Keratinocyte (primary cell): Measurements from ENCODE around the gene PROSER1.

ENCODE experiments used
- CTCF ChIP-seq, 3 experiments: IDR thresholded peaks in 1 of 3; conservative IDR thresholded peaks in 1 of 3; optimal IDR thresholded peaks in 1 of 3; 2 replicates in 2 of 3; 3 replicates in 1 of 3; pipeline versions ENCODE3 to v1.5.1; 2011; ENCODE audit warnings: low read length in 3 of 3, mild to moderate bottlenecking in 3 of 3, moderate library complexity in 2 of 3, control low read depth in 1 of 3, inconsistent platforms in 1 of 3; ENCODE audit not compliant: insufficient read depth in 2 of 3; ENCODE audit errors: extremely low read depth in 1 of 3
- EZH2 ChIP-seq: IDR thresholded peaks from one replicate; pipeline ENCODE4 v1.6.1; 2012; ENCODE audit warnings: inconsistent platforms, mild to moderate bottlenecking, low read length, moderate library complexity

GRCh38 chr13:39056018-39056417 is 18.1 kb upstream of the PROSER1 start:
- TF ChIP-seq EZH2 = no peak
- no peak for TF ChIP-seq CTCF (optimal IDR thresholded peaks at IDR 0.05 in 1 of 3, IDR thresholded peaks at IDR 0.05 in 1 of 3, conservative IDR thresholded peaks at IDR 0.05 in 1 of 3; ENCODE audit: extremely low read depth in 1 of 3, insufficient read depth in 2 of 3, low read length in 3 of 3)
